HepG2 (cell line): ENCODE data around the gene FYB1.

Experiments
- DZIP1 ChIP-seq: sonication (generic); formaldehyde crosslinking; IDR thresholded peaks from 2 replicates; pipeline ENCODE4 v1.5.0; 2020; ENCODE audit warnings: mild to moderate bottlenecking, missing genetic modification reagents
- ZNF143 ChIP-seq: sonication (generic); formaldehyde crosslinking; IDR thresholded peaks from 2 replicates; pipeline ENCODE4 v1.4.0; 2020; ENCODE audit warnings: missing genetic modification reagents
- ZNF224 ChIP-seq: sonication (generic); formaldehyde crosslinking; IDR thresholded peaks from 2 replicates; pipeline ENCODE4 v1.5.0; 2020; ENCODE audit warnings: mild to moderate bottlenecking, missing genetic modification reagents

GRCh38 chr5:39223565-39224156 is 4.3 kb upstream of the FYB1 start:
- TF ChIP-seq DZIP1 = no peak
- TF ChIP-seq ZNF143 (CRISPR knock-in tag) = no peak
- TF ChIP-seq ZNF224 = no peak
